HepG2 (cell line): ENCODE measurements around the gene IQCE. TPM values are rescaled to one million over a fixed set of nuclear protein-coding genes. Genes with fewer than 3 reads are reported as not detected.

ENCODE experiments used
- AGO2 ChIP-seq: fragments of 200-400 bp; formaldehyde crosslinking; optimal IDR thresholded peaks from 2 replicates; pipeline ENCODE3; 2017; ENCODE audit warnings: mild to moderate bottlenecking, low read depth, low read length, moderate library complexity
- CREM ChIP-seq, 2 experiments: sonication (generic) in 1 of 2; formaldehyde crosslinking in 1 of 2; IDR thresholded peaks; 2 replicates each; pipeline versions ENCODE4 v1.4.0 to v1.6.1; 2016 to 2020; ENCODE audit warnings: antibody characterized with exemption in 1 of 2, mild to moderate bottlenecking in 1 of 2, missing genetic modification reagents in 1 of 2
- DNMT1 ChIP-seq: sonication (generic); formaldehyde crosslinking; IDR thresholded peaks from 2 replicates; pipeline ENCODE4 v1.5.1; 2020; ENCODE audit warnings: mild to moderate bottlenecking, missing genetic modification reagents
- FOXM1 ChIP-seq: sonication (generic); formaldehyde crosslinking; IDR thresholded peaks from 2 replicates; pipeline ENCODE4 v1.5.0; 2020; ENCODE audit warnings: missing genetic modification reagents
- LBX2 ChIP-seq: sonication (generic); formaldehyde crosslinking; IDR thresholded peaks from 2 replicates; pipeline ENCODE4 v1.5.0; 2020; ENCODE audit warnings: missing genetic modification reagents, mild to moderate bottlenecking, borderline replicate concordance
- MTA1 ChIP-seq: sonication (generic); formaldehyde crosslinking; IDR thresholded peaks from 2 replicates; pipeline ENCODE4 v1.4.0; 2020; ENCODE audit warnings: missing genetic modification reagents, mild to moderate bottlenecking, borderline replicate concordance
- NFE2 ChIP-seq: sonication (generic); formaldehyde crosslinking; IDR thresholded peaks from 2 replicates; pipeline ENCODE4 v1.4.0; 2020; ENCODE audit warnings: missing genetic modification reagents
- TFAP4 ChIP-seq: sonication (generic); IDR thresholded peaks from 2 replicates; pipeline ENCODE4 v1.6.1; 2016; ENCODE audit warnings: low read depth, borderline replicate concordance
- ZFP62 ChIP-seq: sonication (generic); formaldehyde crosslinking; IDR thresholded peaks from 2 replicates; pipeline ENCODE4 v1.4.0; 2020; ENCODE audit warnings: missing genetic modification reagents
- ZNF124 ChIP-seq: sonication (generic); formaldehyde crosslinking; IDR thresholded peaks from 2 replicates; pipeline ENCODE4 v1.4.0; 2020; ENCODE audit warnings: missing genetic modification reagents
- ZNF496 ChIP-seq: sonication (generic); formaldehyde crosslinking; IDR thresholded peaks from 2 replicates; pipeline ENCODE4 v1.8.1; 2023; ENCODE audit warnings: mild to moderate bottlenecking, moderate library complexity, missing genetic modification reagents; ENCODE audit not compliant: insufficient replicate concordance
- ZNF780A ChIP-seq: sonication (generic); formaldehyde crosslinking; IDR thresholded peaks from 2 replicates; pipeline ENCODE4 v1.8.0; 2022; ENCODE audit warnings: mild to moderate bottlenecking, missing genetic modification reagents, moderate library complexity
- ZNF781 ChIP-seq: sonication (generic); formaldehyde crosslinking; IDR thresholded peaks from 2 replicates; pipeline ENCODE4 v1.5.1; 2020; ENCODE audit warnings: borderline replicate concordance, mild to moderate bottlenecking, missing genetic modification reagents; ENCODE audit errors: not compliant biosample characterization
- polyA plus RNA-seq, 8 experiments: library from polyadenylated mRNA; depleted of rRNA in 3 of 8; stranded (reverse) in 7 of 8; unstranded in 1 of 8; fragments of >200 nt; fragmentation: Illumina TruSeq in 4 of 8; extraction: Trizol in 4 of 8; gene quantifications; 2 replicates each; pipeline versions ENCODE4 v1.2.1 to v1.2.3, GENCODE V29; 2011 to 2016; ENCODE audit warnings: low read depth in 4 of 8, missing spikeins in 1 of 8, mixed read lengths in 1 of 8; ENCODE audit not compliant: insufficient read depth in 1 of 8
- total RNA-seq, 5 experiments: library from RNA; depleted of rRNA; stranded (reverse); fragments of >200 nt; fragmentation: Illumina TruSeq; extraction: Trizol; gene quantifications; 2 replicates each; pipeline ENCODE4 v1.2.3, GENCODE V29; 2016; ENCODE audit warnings: low read depth in 1 of 5
- TF ChIP-seq, protein P1 (sequence below): sonication (generic); formaldehyde crosslinking; IDR thresholded peaks from 2 replicates; pipeline ENCODE4 v1.4.0; 2020; ENCODE audit warnings: missing genetic modification reagents
- TF ChIP-seq, protein P2 (sequence below): sonication (generic); formaldehyde crosslinking; IDR thresholded peaks from 2 replicates; pipeline ENCODE4 v1.4.0; 2020; ENCODE audit warnings: missing genetic modification reagents
- TF ChIP-seq, protein P3 (sequence below): sonication (generic); formaldehyde crosslinking; IDR thresholded peaks from 2 replicates; pipeline ENCODE4 v1.8.0; 2022; ENCODE audit warnings: missing genetic modification reagents, low read depth, mild to moderate bottlenecking, borderline replicate concordance
- TF ChIP-seq, protein P4 (sequence below): sonication (generic); formaldehyde crosslinking; IDR thresholded peaks from 2 replicates; pipeline ENCODE4 v1.5.1; 2020; ENCODE audit warnings: missing genetic modification reagents, mild to moderate bottlenecking, borderline replicate concordance

IQCE gene
- total and polyA plus RNA-seq, 2 of the 13 experiments (the other 11 are each of a cell fraction or from before 2014, with no cell fraction given), result 1.5 to 2.5 TPM

DNA sequence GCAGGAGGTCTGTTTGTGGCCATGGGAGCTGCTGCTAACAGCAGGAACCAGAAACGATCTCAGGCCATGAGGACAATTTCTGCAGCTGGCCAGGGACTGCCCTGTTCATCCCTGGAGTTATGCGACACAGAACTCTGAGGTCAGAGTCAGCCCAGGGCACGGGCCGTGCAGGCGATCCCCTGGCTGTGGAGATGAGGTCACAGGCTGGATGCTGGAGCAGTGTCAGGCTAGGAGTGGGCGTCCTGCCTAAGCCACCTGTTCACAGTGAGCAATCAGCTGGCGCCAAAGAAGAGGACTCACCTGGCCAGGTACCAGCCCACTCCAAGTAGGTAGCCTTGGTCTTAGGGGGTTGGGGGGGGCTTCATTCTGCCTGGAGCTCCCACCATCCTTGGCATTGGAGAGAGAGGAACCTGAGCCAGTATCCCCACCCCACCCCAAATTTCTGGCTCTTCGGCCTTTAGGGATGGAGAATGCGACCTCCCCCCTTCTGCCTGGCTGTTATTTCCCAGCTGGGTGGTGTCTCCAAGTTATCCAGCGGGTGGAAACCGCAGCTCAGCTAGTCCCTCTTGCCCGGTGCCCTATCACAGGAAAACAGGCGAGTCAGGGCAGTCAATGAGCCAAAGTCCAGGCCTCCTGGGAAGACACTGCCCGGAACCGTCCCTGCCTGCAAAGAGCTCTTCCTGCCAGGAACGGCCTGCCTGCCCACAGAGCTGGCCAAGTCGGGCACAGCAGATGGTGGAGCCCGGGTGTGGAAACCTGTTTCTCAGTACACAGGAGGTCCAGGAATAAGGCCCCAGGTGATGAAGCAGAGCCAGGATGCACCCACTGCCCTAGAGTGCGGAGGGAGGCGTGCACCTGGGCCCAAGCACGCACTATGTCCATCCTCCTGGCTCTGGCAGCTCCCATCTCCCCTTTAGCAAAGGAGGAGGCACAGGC lies 71.2 kb downstream of the IQCE start (continued):
- TF ChIP-seq, protein P1, sequence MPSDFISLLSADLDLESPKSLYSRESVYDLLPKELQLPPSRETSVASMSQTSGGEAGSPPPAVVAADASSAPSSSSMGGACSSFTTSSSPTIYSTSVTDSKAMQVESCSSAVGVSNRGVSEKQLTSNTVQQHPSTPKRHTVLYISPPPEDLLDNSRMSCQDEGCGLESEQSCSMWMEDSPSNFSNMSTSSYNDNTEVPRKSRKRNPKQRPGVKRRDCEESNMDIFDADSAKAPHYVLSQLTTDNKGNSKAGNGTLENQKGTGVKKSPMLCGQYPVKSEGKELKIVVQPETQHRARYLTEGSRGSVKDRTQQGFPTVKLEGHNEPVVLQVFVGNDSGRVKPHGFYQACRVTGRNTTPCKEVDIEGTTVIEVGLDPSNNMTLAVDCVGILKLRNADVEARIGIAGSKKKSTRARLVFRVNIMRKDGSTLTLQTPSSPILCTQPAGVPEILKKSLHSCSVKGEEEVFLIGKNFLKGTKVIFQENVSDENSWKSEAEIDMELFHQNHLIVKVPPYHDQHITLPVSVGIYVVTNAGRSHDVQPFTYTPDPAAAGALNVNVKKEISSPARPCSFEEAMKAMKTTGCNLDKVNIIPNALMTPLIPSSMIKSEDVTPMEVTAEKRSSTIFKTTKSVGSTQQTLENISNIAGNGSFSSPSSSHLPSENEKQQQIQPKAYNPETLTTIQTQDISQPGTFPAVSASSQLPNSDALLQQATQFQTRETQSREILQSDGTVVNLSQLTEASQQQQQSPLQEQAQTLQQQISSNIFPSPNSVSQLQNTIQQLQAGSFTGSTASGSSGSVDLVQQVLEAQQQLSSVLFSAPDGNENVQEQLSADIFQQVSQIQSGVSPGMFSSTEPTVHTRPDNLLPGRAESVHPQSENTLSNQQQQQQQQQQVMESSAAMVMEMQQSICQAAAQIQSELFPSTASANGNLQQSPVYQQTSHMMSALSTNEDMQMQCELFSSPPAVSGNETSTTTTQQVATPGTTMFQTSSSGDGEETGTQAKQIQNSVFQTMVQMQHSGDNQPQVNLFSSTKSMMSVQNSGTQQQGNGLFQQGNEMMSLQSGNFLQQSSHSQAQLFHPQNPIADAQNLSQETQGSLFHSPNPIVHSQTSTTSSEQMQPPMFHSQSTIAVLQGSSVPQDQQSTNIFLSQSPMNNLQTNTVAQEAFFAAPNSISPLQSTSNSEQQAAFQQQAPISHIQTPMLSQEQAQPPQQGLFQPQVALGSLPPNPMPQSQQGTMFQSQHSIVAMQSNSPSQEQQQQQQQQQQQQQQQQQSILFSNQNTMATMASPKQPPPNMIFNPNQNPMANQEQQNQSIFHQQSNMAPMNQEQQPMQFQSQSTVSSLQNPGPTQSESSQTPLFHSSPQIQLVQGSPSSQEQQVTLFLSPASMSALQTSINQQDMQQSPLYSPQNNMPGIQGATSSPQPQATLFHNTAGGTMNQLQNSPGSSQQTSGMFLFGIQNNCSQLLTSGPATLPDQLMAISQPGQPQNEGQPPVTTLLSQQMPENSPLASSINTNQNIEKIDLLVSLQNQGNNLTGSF (CRISPR knock-in tag), result no peak
- TF ChIP-seq ZNF496 (CRISPR knock-in tag) (no peak), ZNF781 (CRISPR knock-in tag) (peak; percentile 45), ZFP62 (no peak), NFE2 (CRISPR knock-in tag) (no peak), ZNF780A (CRISPR knock-in tag) (no peak), TFAP4 (peak; percentile 55; the same call in 1 of the 2 replicates), DNMT1 (CRISPR knock-in tag) (no peak), CREM (IDR thresholded peaks at IDR 0.05) (peak; percentile 14; the same call in 1 of the 2 replicates), CREM (CRISPR knock-in tag; IDR thresholded peaks at IDR 0.05) (no peak), LBX2 (CRISPR knock-in tag) (no peak), MTA1 (CRISPR knock-in tag) (peak; percentile 58; the same call in 1 of the 2 replicates), AGO2 (no peak), FOXM1 (CRISPR knock-in tag) (no peak), ZNF124 (no peak)
- TF ChIP-seq, protein P2, sequence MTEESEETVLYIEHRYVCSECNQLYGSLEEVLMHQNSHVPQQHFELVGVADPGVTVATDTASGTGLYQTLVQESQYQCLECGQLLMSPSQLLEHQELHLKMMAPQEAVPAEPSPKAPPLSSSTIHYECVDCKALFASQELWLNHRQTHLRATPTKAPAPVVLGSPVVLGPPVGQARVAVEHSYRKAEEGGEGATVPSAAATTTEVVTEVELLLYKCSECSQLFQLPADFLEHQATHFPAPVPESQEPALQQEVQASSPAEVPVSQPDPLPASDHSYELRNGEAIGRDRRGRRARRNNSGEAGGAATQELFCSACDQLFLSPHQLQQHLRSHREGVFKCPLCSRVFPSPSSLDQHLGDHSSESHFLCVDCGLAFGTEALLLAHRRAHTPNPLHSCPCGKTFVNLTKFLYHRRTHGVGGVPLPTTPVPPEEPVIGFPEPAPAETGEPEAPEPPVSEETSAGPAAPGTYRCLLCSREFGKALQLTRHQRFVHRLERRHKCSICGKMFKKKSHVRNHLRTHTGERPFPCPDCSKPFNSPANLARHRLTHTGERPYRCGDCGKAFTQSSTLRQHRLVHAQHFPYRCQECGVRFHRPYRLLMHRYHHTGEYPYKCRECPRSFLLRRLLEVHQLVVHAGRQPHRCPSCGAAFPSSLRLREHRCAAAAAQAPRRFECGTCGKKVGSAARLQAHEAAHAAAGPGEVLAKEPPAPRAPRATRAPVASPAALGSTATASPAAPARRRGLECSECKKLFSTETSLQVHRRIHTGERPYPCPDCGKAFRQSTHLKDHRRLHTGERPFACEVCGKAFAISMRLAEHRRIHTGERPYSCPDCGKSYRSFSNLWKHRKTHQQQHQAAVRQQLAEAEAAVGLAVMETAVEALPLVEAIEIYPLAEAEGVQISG (CRISPR knock-in tag), result no peak; the same call in 1 of the 2 replicates
- TF ChIP-seq, protein P3, sequence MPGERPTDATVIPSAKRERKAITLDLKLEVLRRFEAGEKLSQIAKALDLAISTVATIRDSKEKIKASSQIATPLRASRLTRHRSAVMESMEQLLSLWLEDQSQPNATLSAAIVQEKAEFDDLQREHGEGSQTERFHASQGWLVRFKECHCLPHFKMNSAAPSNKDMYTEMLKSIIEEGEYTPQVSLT, result no peak
- TF ChIP-seq, protein P4, sequence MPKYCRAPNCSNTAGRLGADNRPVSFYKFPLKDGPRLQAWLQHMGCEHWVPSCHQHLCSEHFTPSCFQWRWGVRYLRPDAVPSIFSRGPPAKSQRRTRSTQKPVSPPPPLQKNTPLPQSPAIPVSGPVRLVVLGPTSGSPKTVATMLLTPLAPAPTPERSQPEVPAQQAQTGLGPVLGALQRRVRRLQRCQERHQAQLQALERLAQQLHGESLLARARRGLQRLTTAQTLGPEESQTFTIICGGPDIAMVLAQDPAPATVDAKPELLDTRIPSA (CRISPR knock-in tag), result no peak
